NCI-H1436 (cell line): ENCODE measurements around the gene DBF4.
"Not testable (repeated sequence)": the region's sequence is repeated elsewhere in the genome, so short reads cannot be mapped to it uniquely, and the experiment has no call there.

Experiments
- DNase-seq: peaks from one replicate; lab custom pipeline; 2025; lab: John Stamatoyannopoulos, UW

The DBF4 gene

GRCh38 chr7:87882151-87882937 is 6.1 kb downstream of the DBF4 start:
- DNase-seq: no peak

GRCh38 chr7:87885018-87885417 is 8.7 kb downstream of the DBF4 start:
- no peak for DNase-seq

GRCh38 chr7:87886875-87887274 is 10.6 kb downstream of the DBF4 start:
- DNase-seq: no peak

- DNase-seq: no peak
Measured at GRCh38 chr7:87895363-87895762, 19.1 kb downstream of the DBF4 start.

GRCh38 chr7:87899255-87899654 is 23.0 kb downstream of the DBF4 start:
- DNase-seq: no peak

GRCh38 chr7:87907136-87907906 is 31.0 kb downstream of the DBF4 start:
- DNase-seq: not testable (repeated sequence)

GRCh38 chr7:87908814-87909213 is 32.5 kb downstream of the DBF4 start:
- DNase-seq: not testable (repeated sequence)

GRCh38 chr7:87912121-87912520 is 35.8 kb downstream of the DBF4 start:
- no peak for DNase-seq

GRCh38 chr7:87918740-87919139 is 42.4 kb downstream of the DBF4 start:
- DNase-seq: no peak

- DNase-seq: no peak
Measured at GRCh38 chr7:87919875-87920274, 43.6 kb downstream of the DBF4 start.

GRCh38 chr7:87920578-87920977 is 44.3 kb downstream of the DBF4 start:
- no peak for DNase-seq

- DNase-seq: not testable (repeated sequence)
Measured at GRCh38 chr7:87922759-87923395, 46.6 kb downstream of the DBF4 start.

- DNase-seq: peak; percentile 71
Measured at GRCh38 chr7:87926581-87927461, 50.5 kb downstream of the DBF4 start.

GRCh38 chr7:87933605-87933952 is 57.3 kb downstream of the DBF4 start:
- no peak for DNase-seq

GRCh38 chr7:87933953-87934698 is 57.8 kb downstream of the DBF4 start, which contains the start of gene ADAM22:
ADAM22 (plus strand) TSS chr7:87934251; CDS start chr7:87934466, 215 bp downstream.
- peak; percentile 93 for DNase-seq

GRCh38 chr7:87934699-87935383 is 58.5 kb downstream of the DBF4 start:
- DNase-seq: peak; percentile 12

- DNase-seq: no peak
Measured at GRCh38 chr7:87935384-87935706, 59.1 kb downstream of the DBF4 start.

- DNase-seq: no peak
Measured at GRCh38 chr7:87941138-87941537, 64.8 kb downstream of the DBF4 start.

GRCh38 chr7:87944547-87944946 is 68.3 kb downstream of the DBF4 start:
- no peak for DNase-seq

GRCh38 chr7:87945926-87946325 is 69.6 kb downstream of the DBF4 start:
- DNase-seq: not testable (repeated sequence)

- no peak for DNase-seq
Measured at GRCh38 chr7:87948371-87948770, 72.1 kb downstream of the DBF4 start.
